ENCODE results near the gene PLB1. TPM values are rescaled to one million over a fixed set of nuclear protein-coding genes. Genes with fewer than 3 reads are reported as not detected.
A peak's percentile ranks its signal among the peaks of the same experiment; 100 is the strongest.

Gene PLB1
- total and polyA plus RNA-seq, 7 experiments from 2014 or later = 0.47 to 6.4 (median 1.2) TPM

GRCh38 chr2:28624793-28625701 lies 129.2 kb downstream of the PLB1 start:
- H3K27me3 Mint-ChIP-seq = no peaks in the 10 kb centered on the region
- H3K9me3 ChIP-seq (ENCODE audit: control insufficient read depth in 2 of 3, low read length in 3 of 3) = no peaks in the 10 kb centered on the region
- H3K27me3 ChIP-seq (ENCODE audit: control insufficient read depth in 2 of 2, insufficient read depth in 2 of 2, low read length in 2 of 2) = no peaks in the 10 kb centered on the region
- H3K4me3 Mint-ChIP-seq = peak overlapping the region in 9 of 10 donors; percentile 15 to 76 (median 71)
- peaks cover 41 to 58% of the 10 kb centered on the region in 2 donors for H3K4me1 ChIP-seq (ENCODE audit: control insufficient read depth in 2 of 2, insufficient read depth in 2 of 2, low read length in 2 of 2)
- DNase-seq (peak; percentile 45 to 75 (median 57)), ATAC-seq (peak; percentile 59)
- no peaks in the 10 kb centered on the region for H3K36me3 ChIP-seq (ENCODE audit: control insufficient read depth in 2 of 3, insufficient read depth in 3 of 3, low read length in 3 of 3)
- intact Hi-C loops (cut with micrococcal nuclease) = loop anchor here (1.0 to 10.0 kb wide), 5 partner anchors 11 to 1520 kb away; partner anchors contain the start of genes FOSL2 (in 1 of the 2) and YPEL5 (in 1 of the 2)
- peak overlapping the region; percentile 69 for H3K27ac ChIP-seq (ENCODE audit: low read depth, low read length)
- peak overlapping the region in 5 of 9 donors; percentile 93 to 100 (median 98) for H3K27ac Mint-ChIP-seq
- peaks cover 0 to 77% (median 48%) of the 10 kb centered on the region in 7 donors for H3K4me1 Mint-ChIP-seq
- CTCF ChIA-PET = interaction anchor here (1.0 to 1.8 kb wide), 3 partner anchors 9 to 31 kb away, joined by 3 to 9 read pairs (median 3); no protein-coding TSS in a partner anchor
- POLR2A ChIA-PET = interaction anchor here (0.5 to 5.6 kb wide), 10 partner anchors 8 to 668 kb away, joined by 3 to 53 read pairs (median 4); partner anchors contain the start of gene PPP1CB
- H3K9me3 Mint-ChIP-seq = peaks cover 0 to 7% (median 0%) of the 10 kb centered on the region in 11 donors
- H3K36me3 Mint-ChIP-seq = peaks cover 0 to 6% (median 0%) of the 10 kb centered on the region in 5 donors
- H3K4me3 ChIP-seq (ENCODE audit: low read length) = no peak overlapping the region

- POLR2A ChIA-PET = no interaction called here
- Mint-ChIP-seq H3K4me1 (peaks cover 0 to 64% (median 39%) of the 10 kb centered on the region in 7 donors), H3K4me3 (peak overlapping the region in 2 of 10 donors; percentile 12 to 13), H3K27ac (peak overlapping the region in 7 of 9 donors; percentile 23 to 98 (median 68)), H3K27me3 (no peaks in the 10 kb centered on the region), H3K36me3 (peaks cover 0 to 6% (median 0%) of the 10 kb centered on the region in 5 donors), H3K9me3 (peaks cover 0 to 7% (median 0%) of the 10 kb centered on the region in 11 donors)
- CTCF ChIA-PET = no interaction called here
- no peaks in the 10 kb centered on the region for H3K36me3 ChIP-seq (ENCODE audit: control insufficient read depth in 2 of 3, insufficient read depth in 3 of 3, low read length in 3 of 3)
- peaks cover 28 to 45% of the 10 kb centered on the region in 2 donors for H3K4me1 ChIP-seq (ENCODE audit: control insufficient read depth in 2 of 2, insufficient read depth in 2 of 2, low read length in 2 of 2)
- DNase-seq = no peak
- no peak overlapping the region for H3K4me3 ChIP-seq (ENCODE audit: low read length)
- no peaks in the 10 kb centered on the region for H3K9me3 ChIP-seq (ENCODE audit: control insufficient read depth in 2 of 3, low read length in 3 of 3)
- no peaks in the 10 kb centered on the region for H3K27me3 ChIP-seq (ENCODE audit: control insufficient read depth in 2 of 2, insufficient read depth in 2 of 2, low read length in 2 of 2)
- ATAC-seq = no peak
- no peak overlapping the region for H3K27ac ChIP-seq (ENCODE audit: low read depth, low read length)
- intact Hi-C loops (cut with micrococcal nuclease) = loop anchor here in 1 of 2 donors (10.0 kb wide), 2 partner anchors 232 to 1518 kb away; partner anchors contain the start of genes FOSL2 and YPEL5
These were observed 130.5 kb downstream of the PLB1 start for GRCh38 chr2:28626376-28626775.

- peaks cover 23 to 42% of the 10 kb centered on the region in 2 donors for H3K4me1 ChIP-seq (ENCODE audit: control insufficient read depth in 2 of 2, insufficient read depth in 2 of 2, low read length in 2 of 2)
- ATAC-seq = no peak
- H3K36me3 ChIP-seq (ENCODE audit: control insufficient read depth in 2 of 3, insufficient read depth in 3 of 3, low read length in 3 of 3) = no peaks in the 10 kb centered on the region
- no peak for DNase-seq
- Mint-ChIP-seq H3K27me3 (no peaks in the 10 kb centered on the region), H3K36me3 (peaks cover 0 to 6% (median 0%) of the 10 kb centered on the region in 5 donors), H3K4me1 (peaks cover 0 to 58% (median 35%) of the 10 kb centered on the region in 7 donors), H3K9me3 (peaks cover 0 to 6% (median 0%) of the 10 kb centered on the region in 11 donors), H3K27ac (peak overlapping the region in 7 of 9 donors; percentile 2 to 74 (median 65)), H3K4me3 (peak overlapping the region in 3 of 10 donors; percentile 12 to 20 (median 16))
- no peak overlapping the region for H3K4me3 ChIP-seq (ENCODE audit: low read length)
- intact Hi-C loops (cut with micrococcal nuclease) = loop anchor here in 1 of 2 donors (10.0 kb wide), 2 partner anchors 232 to 1518 kb away; partner anchors contain the start of genes FOSL2 and YPEL5
- H3K9me3 ChIP-seq (ENCODE audit: control insufficient read depth in 2 of 3, low read length in 3 of 3) = no peaks in the 10 kb centered on the region
- H3K27me3 ChIP-seq (ENCODE audit: control insufficient read depth in 2 of 2, insufficient read depth in 2 of 2, low read length in 2 of 2) = no peaks in the 10 kb centered on the region
- CTCF ChIA-PET = no interaction called here
- no peak overlapping the region for H3K27ac ChIP-seq (ENCODE audit: low read depth, low read length)
- POLR2A ChIA-PET = no interaction called here
These were observed 131.1 kb downstream of the PLB1 start for GRCh38 chr2:28626891-28627421.

GRCh38 chr2:28627722-28628480 lies 132.0 kb downstream of the PLB1 start:
- intact Hi-C loops (cut with micrococcal nuclease) = loop anchor here in 1 of 2 donors (10.0 kb wide), 2 partner anchors 233 to 1517 kb away; partner anchors contain the start of genes FOSL2 and YPEL5
- H3K36me3 Mint-ChIP-seq = peaks cover 0 to 4% (median 0%) of the 10 kb centered on the region in 5 donors
- Histone ChIP-seq H3K4me3 (ENCODE audit: low read length) (no peak overlapping the region), H3K27me3 (ENCODE audit: control insufficient read depth in 2 of 2, insufficient read depth in 2 of 2, low read length in 2 of 2) (no peaks in the 10 kb centered on the region), H3K36me3 (ENCODE audit: control insufficient read depth in 2 of 3, insufficient read depth in 3 of 3, low read length in 3 of 3) (no peaks in the 10 kb centered on the region), H3K4me1 (ENCODE audit: control insufficient read depth in 2 of 2, insufficient read depth in 2 of 2, low read length in 2 of 2) (peaks cover 17 to 33% of the 10 kb centered on the region in 2 donors), H3K27ac (ENCODE audit: low read depth, low read length) (no peak overlapping the region), H3K9me3 (ENCODE audit: control insufficient read depth in 2 of 3, low read length in 3 of 3) (no peaks in the 10 kb centered on the region)
- DNase-seq = no peak
- ChIA-PET POLR2A (interaction anchor here (2.7 kb wide), 1 partner anchor 12 kb away, joined by 8 read pairs; no protein-coding TSS in a partner anchor), CTCF (no interaction called here)
- peak overlapping the region in 8 of 9 donors; percentile 29 to 74 (median 58) for H3K27ac Mint-ChIP-seq
- H3K4me1 Mint-ChIP-seq = peaks cover 0 to 53% (median 28%) of the 10 kb centered on the region in 7 donors
- peaks cover 0 to 6% (median 0%) of the 10 kb centered on the region in 11 donors for H3K9me3 Mint-ChIP-seq
- no peak for ATAC-seq
- peak overlapping the region in 5 of 10 donors; percentile 20 to 60 (median 25) for H3K4me3 Mint-ChIP-seq
- H3K27me3 Mint-ChIP-seq = no peaks in the 10 kb centered on the region

GRCh38 chr2:28628506-28628905 lies 132.6 kb downstream of the PLB1 start:
- Mint-ChIP-seq H3K9me3 (peaks cover 0 to 6% (median 0%) of the 10 kb centered on the region in 11 donors), H3K27me3 (no peaks in the 10 kb centered on the region), H3K4me3 (no peak overlapping the region), H3K36me3 (peaks cover 0 to 4% (median 0%) of the 10 kb centered on the region in 5 donors), H3K4me1 (peaks cover 0 to 47% (median 25%) of the 10 kb centered on the region in 7 donors), H3K27ac (no peak overlapping the region)
- CTCF ChIA-PET = no interaction called here
- DNase-seq = no peak
- H3K27ac ChIP-seq (ENCODE audit: low read depth, low read length) = no peak overlapping the region
- no peaks in the 10 kb centered on the region for H3K27me3 ChIP-seq (ENCODE audit: control insufficient read depth in 2 of 2, insufficient read depth in 2 of 2, low read length in 2 of 2)
- intact Hi-C loops (cut with micrococcal nuclease) = loop anchor here in 1 of 2 donors (10.0 kb wide), 2 partner anchors 234 to 1516 kb away; partner anchors contain the start of genes FOSL2 and YPEL5
- no peak overlapping the region for H3K4me3 ChIP-seq (ENCODE audit: low read length)
- peaks cover 17 to 28% of the 10 kb centered on the region in 2 donors for H3K4me1 ChIP-seq (ENCODE audit: control insufficient read depth in 2 of 2, insufficient read depth in 2 of 2, low read length in 2 of 2)
- ATAC-seq = no peak
- POLR2A ChIA-PET = interaction anchor here (2.7 kb wide), 1 partner anchor 13 kb away, joined by 8 read pairs; no protein-coding TSS in a partner anchor
- H3K36me3 ChIP-seq (ENCODE audit: control insufficient read depth in 2 of 3, insufficient read depth in 3 of 3, low read length in 3 of 3) = no peaks in the 10 kb centered on the region
- H3K9me3 ChIP-seq (ENCODE audit: control insufficient read depth in 2 of 3, low read length in 3 of 3) = no peaks in the 10 kb centered on the region

Data from naive thymus-derived CD4-positive, alpha-beta T cell (primary cell).